NCI-H2107 treated with DMSO at 0.1 percent for 48 hours (cell line): ENCODE data around the gene BRS3.
"Not testable (repeated sequence)": the region's sequence is repeated elsewhere in the genome, so short reads cannot be mapped to it uniquely, and the experiment has no call there.

Experiments
- DNase-seq: peaks from one replicate; lab custom pipeline; 2025; ENCODE audit not compliant: unreplicated experiment; lab: John Stamatoyannopoulos, UW

The BRS3 gene

DNA sequence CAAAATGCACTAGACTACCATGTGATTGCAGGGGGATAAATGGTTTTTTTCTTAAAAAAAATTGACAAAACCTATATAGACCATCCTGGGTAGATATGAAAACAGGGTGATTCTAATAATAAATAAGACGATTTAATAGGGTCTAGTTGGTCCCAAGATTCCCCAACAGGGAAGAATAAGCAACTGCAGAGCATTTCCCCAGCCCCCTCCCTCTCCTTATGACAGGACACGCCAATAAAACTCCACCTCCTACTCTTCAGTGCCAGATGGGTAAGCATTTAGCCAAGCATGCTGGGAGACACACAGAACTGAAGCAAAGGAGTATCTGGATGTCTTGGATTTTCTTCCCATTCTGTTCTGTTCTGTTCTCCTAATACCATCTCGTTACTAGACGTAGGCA, at the start of gene BRS3:
BRS3 (plus strand) TSS at position 301 of the 400 bp plus-strand sequence. CDS start 168 bp downstream, outside the sequence.
- DNase-seq, result no peak

DNA sequence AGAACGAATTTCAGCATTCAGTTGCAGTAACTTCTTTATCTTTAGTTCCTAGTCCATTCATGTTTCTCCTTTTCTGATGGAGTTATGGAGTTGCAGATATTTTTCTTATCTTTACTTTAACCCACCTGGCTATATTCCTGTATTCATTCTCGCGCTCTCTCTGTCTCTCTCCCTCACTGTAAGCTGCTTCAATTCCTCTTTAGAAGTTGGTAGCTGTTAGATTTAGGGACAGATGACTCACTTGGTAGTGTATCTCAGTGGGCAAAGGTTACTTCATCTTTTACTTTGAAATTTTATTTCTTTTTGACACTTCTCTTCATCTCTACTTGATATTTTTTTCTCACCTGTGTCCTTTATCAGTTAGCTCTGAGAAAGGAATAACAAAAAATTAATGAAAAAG, 49.6 kb upstream of the BRS3 start:
- DNase-seq, result no peak

DNA sequence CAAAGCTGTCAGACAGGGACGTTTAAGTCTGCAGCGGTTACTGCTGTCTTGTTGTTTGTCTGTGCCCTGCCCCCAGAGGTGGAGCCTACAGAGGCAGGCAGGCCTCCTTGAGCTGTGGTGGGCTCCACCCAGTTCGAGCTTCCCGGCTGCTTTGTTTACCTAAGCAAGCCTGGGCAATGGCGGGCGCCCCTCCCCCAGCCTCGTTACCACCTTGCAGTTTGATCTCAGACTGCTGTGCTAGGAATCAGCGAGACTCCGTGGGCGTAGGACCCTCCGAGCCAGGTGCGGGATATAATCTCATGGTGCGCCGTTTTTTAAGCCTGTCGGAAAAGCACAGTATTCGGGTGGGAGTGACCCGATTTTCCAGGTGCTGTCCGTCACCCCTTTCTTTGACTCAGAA, 42.1 kb upstream of the BRS3 start:
- not testable (repeated sequence) for DNase-seq

DNA sequence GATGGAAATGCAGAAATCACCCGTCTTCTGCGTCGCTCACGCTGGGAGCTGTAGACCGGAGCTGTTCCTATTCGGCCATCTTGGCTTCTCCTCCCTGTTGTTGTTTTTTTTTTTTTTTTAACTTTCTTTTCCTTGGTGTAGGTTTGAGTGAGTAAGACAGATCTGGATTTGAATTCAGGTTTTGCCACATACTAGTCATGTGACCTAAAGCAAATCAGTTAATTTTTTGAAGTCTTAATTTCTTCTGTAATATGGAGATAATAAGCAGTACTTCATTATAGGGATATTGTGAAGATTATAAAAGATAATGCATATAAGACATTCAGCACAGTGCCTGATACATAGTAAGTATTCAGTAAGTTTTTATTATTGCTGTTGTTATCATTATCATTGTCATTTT, 41.5 kb upstream of the BRS3 start:
- DNase-seq, result no peak

DNA sequence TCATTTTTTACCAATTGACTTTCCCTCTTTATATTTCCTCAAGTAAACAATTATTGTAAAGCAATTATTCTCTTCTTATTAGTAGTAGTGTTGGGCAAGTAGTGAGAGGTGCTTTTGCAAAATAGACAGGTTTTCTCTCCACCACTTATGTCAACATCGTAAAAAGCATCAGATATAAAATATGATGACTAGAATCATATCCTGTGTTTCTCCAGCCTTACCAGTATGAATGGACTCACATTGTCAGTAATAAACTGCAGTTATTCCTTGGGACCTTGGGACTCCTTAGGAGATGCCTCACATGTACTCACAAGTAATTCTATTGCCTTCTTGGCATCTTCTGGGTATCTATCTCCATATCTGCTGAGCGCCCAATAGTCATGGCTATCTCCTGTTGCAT, 40.4 kb upstream of the BRS3 start:
- no peak for DNase-seq

DNA sequence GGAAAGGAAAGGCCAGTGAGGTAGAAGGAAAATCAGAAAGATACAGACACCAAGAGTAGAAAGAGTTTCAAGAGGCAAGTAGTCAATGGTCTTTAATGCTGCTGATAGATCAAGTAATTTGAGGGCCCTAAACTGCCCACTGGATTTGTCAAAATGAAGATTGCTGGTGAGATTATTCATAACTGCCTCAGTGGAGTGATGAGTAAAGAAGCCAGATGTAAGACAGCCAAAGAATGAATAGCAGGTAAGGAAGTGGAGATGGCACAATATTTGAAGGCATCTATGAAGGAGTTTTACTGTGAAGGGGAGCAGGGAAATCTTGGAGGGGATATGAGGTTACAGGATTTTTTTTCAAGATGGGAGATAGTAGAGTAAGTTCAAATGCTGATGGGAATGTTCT, 39.8 kb upstream of the BRS3 start:
- DNase-seq, result no peak

DNA sequence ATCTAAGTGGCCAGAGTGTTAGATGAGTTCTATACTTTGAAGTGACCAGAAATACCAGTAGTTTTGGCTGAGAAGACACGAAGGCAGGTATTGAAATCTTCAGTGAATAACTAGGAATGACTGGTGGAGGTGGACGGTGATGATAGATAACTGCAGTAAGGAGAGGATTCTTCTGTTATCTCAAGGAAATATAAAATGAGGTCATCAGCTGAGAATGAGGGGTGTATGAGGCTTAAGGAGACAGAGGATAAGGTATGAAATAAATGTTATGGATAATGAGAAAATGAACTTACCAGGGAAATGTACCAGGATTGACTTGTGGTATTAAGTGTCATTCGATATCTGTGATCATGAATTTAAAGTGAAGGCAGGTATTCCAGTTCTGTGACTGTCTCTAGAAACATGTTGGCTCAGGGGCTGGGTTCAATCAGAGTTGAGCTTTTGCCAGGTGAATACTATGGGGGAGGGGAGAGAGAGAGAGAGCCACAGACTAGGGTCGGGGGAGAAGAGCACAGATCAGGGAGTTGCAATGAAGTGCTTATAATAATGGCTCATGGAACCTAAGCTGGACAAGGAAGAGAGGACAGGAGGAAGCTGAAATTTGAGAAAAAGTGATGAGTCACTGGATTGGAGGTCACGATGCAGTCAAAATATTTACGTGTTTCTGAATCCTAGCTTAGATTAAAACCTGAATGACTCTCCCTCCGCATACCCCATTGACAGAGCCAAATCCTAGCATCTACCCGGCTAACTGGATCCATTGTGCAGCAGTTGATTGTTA, 37.5 kb upstream of the BRS3 start:
- DNase-seq, result no peak

DNA sequence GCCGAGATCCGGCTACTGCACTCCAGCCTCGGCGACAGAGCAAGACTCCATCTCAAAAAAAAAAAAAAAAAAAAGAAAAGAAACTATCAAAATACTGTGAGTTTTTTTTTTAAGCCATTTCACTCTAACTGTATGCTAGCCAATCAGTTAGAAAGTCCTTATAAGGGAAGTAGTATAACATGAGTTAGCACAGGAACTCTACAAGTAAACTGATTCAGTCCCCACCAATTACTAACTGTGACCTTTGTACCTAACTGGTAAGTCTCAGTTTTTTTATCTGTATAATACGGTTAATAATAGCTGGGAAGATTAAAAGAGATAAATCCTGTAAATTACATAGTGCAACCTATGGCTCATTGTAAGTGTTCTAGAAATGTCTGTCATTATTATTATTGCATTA, 35.1 kb upstream of the BRS3 start:
- DNase-seq, result no peak

DNA sequence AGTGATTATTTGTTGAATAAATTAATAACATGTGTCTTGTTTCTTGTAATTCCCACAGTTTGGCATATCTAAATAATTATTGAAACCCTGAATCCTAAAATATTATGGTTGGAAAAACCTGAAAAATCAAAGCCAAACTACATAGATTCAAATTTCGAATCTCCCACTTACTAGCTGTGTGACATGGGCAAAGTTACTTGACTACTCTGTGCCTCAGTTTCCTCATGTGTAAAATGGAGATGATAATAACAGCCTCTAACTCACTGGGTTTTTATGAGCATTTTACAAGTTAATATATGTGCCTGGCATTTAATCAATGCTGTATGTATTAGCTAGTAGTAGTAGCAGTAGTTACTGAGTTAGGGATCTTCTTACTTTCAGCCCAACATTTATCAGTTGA, 34.6 kb upstream of the BRS3 start:
- no peak for DNase-seq

DNA sequence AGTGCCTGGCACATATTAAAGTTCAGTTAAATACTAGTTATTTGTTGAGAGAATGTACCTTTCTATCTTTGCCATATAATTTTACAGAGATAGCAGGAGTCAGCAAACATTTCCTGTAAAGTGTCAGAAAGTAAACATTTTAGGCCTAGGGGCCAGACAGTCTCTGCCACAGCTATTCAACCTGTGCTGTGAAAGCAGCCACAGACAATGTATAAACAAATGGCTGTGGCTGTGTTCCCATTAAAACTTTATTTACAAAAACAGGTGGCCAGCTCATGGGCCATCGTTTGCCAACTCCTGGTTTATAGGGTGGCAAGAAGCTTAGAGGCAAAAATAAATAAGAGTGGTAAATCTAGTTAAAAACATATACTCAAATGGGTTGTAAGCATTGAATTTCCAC, 34.0 kb upstream of the BRS3 start:
- no peak for DNase-seq

DNA sequence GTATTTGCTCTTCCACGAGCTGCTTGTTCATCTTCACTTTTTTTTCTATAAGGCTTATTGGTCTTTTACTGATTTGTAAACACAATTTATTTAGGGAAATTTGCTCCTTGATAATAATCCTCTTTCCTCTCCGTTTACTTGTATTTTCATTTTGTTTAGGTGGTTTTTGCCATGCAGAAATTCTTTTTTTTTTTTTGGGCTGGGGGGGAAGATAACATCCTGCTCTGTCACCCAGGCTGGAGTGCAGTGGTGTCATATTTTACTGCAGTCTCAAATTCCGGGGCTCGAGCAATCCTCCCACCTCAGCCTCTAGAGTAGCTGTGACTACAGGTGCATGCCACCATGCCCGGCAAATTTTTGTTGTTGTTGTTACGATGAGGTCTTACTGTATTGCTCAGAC, 31.6 kb upstream of the BRS3 start:
- DNase-seq, result no peak

DNA sequence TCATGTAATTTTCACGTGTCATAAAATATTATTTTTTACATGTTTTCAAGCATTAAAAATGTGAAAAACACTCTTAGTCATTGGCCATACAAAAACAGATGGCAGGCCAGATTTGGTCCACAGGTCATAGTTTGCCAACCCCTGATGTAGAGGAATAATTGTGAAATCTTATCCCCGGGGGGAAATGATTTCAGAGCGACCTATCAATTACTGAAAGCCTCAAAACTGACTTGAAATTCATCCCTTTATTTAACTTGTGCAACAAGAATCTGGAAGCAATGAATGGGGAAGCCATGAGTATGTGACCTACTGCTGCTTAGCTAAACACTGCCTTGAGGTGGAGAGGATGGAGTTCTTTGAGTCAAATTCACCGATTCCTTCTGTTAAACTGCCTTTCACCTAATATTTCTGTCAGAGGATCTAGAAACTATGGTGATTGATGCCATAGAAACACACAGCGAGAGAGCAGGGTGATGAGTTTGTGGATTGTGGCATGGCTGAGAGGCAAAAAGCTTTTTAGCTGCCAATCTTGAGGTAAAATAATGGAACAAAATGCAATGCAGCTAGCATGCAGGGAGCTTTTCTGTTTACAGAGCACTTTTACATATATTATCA, 30.3 kb upstream of the BRS3 start:
- peak; percentile 29 for DNase-seq

DNA sequence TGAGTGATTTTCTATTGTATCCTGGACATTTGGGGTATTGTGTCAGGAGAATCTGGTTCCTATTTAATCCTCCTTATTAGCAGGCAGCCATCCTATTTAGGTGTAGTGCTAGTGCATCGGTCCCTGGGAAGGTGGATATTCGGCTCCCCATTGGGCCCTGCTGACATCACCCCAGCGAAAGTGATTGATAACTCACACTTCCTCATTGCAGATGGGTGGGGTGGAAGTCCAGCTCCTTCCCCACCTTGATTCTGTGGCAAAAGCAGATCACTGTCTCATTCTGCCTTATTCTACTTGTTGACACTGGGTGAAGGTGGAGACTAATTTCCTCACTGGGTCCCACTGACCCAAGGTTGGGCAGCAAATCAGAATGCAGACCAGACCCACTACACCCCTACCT, 23.2 kb upstream of the BRS3 start:
- no peak for DNase-seq

DNA sequence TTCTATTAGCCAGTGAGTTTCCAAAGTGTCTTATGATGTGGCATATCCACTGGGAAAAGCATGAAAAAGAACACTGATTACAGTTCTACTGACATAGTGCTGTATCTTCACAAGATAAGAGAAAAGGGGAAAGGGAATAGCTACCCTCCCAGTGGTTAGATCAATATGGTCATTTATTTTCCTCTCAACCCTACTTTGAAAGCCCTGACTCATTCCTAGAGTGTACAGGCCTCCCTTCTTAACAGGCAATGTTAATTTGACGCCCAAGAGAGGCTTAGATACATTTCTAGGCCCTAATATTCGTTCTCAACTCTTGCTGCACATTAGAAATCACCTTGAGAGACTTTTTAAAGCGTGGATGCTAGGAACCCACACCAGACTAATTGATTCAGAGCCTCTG, 20.4 kb upstream of the BRS3 start:
- no peak for DNase-seq

DNA sequence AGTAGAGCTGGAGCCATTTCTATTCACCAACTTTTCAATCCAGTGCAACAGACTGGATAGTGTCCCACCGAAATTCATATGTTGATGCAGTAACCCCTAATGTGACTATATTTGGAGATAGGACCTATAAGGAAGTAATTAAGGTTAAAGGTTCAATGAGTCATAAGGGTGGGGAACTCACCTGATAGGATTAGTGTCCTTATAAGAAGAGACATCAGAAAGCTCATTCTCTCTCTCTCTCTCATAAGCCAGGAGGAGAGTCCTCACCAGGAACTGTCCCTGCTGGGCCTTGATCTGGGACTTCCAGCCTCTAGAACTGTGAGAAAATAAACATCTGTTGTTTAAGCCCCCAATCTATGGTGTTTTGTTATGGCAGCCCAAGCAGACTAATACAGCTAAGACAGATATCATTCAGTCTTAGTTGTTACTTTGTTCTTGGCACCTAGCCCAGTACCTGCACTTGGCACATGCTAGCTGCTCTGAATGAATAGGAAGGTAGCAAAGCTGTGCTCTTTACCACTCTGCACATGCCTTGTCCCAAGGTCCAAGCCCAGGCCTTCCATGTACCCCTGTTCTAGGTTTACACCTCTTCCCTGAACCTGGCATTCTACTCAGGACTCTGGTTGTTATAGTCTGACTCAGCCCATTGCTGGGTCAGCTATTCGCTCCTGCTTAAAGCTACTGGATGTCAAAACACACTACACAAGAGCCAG, 19.2 kb upstream of the BRS3 start:
- DNase-seq, result peak; percentile 17

DNA sequence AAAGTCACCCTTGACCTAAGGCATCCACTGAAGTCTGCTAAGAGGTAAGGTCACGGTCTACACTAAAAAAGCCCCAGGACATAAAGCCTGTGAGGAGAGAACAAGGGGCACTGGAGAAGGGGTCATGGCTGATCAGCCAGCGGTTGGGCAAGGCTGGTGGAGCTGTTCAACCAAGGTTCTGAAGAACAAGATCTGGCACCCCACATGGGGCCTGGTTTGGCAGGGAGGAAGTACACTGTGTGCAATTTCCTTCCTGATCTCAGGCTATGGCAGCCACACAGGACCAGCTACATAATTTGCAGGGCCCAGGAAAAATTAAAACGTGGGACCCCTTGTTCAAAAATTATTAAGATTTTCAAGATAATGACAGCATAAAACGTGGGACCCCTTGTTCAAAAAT, 14.1 kb upstream of the BRS3 start:
- no peak for DNase-seq

DNA sequence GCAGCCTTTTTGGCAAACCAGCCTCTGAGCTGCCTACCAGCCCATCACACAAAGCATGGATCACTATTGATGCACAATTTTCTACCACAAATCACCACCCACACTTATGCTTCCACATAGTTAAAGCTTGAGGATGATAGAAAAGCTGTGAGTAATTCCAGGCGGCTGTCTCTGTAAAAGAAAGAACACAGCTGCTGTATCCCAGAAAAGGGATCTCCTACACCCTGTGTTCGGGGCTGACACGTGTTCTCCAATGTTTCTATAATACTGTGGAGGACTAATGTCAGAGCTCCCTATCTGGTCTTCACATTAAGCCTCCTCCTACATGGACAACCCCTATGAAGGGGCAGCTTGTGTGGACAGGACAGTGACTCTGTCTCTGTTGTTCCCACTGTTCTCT, 12.5 kb upstream of the BRS3 start:
- DNase-seq, result no peak

DNA sequence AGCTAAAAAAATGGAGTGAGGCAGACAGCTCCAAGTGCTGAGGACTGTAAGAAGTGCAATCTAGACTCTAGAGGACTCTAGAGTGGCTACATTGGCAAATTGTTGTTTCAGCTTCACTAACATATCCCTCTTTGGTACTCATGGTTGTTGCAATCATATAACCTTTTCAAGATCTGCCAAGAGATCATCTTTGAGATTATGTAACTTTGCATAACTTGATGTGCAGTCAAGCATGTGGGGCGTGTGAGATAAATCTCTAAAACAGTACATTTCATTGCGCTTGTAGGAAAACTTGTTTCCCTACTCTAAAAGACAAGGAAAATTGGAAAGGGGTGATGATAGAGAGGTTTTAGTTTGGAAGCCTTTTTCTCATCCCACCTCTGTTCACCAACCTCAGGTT, 11.2 kb upstream of the BRS3 start:
- DNase-seq, result no peak

DNA sequence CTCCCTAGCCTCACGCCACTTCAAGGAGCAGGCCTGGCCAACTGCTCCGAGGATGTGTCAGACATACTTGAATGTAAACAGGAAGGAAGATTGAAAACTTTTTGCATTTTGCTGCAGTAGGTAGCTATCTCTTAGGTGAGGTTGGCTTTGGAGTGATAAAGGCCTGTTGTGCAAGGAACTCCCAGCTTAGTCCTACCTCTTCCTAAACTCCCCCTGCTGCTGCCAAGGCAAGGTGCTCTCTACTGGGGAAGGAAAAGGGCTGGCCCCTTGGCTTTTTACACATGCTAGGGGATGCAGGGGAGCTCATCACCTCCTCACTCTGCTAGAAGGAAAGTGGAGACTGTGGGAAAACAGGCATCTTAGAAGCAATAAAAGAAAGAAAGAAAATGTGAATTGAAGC, 10.7 kb upstream of the BRS3 start:
- DNase-seq, result no peak

DNA sequence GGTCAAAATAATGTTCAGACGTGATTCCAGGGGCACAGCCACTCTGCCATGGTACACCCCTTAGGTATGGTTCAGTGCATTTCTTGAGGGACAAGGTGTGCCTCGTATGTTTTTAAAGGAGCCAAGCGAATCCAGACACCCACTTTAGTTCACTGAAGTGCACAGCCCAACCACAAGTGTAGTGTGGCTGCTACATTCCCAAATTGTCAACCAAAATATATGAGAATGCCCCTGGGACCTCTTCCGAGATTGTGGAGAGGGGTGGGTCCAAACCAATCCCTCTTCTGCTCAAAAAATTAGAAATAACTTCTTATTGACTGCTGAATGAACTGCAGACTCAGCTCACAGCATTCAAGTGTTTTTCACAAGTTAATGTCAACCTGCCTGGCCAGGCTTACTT, 7.4 kb upstream of the BRS3 start:
- peak; percentile 45 for DNase-seq

DNA sequence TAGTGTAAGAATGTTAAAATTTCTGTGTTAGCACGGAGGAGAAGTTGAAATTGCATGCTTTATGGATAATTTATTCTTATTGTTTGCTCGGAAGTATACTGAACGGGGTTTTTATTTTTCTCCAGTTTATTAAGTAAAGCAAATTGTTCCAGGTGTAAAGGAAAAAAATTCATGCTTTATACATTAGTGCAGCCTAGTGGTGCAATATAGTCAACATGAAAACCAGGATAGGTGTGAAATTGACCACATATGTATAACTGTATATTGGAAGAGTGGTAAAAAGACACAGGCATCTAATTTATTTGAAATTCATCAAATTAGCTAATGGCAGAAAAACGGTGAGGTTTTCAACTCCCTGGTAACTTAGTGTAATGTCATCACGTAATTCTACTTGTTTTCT, 959 bp downstream of the BRS3 start:
- no peak for DNase-seq

DNA sequence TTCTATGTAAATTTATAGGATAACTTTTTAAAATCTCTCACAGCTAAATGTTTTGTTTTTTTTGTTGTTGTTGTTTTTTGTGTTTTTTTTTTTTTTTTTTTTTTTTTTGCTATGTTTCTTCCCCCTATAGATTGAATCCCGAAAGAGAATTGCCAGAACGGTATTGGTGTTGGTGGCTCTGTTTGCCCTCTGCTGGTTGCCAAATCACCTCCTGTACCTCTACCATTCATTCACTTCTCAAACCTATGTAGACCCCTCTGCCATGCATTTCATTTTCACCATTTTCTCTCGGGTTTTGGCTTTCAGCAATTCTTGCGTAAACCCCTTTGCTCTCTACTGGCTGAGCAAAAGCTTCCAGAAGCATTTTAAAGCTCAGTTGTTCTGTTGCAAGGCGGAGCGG, 4.1 kb downstream of the BRS3 start:
- no peak for DNase-seq
